ENCODE data around the gene TMEM108. TPM values are rescaled to one million over a fixed set of nuclear protein-coding genes. Genes with fewer than 3 reads are reported as not detected.

The TMEM108 gene
- polyA plus RNA-seq, 4 donors = 2.7 to 3.6 (median 3.0) TPM

GRCh38 chr3:133300102-133300501 is 261.9 kb downstream of the TMEM108 start:
- no peak for DNase-seq (ENCODE audit: low read depth in 4 of 4, low spot score in 3 of 4)

GRCh38 chr3:133301194-133301593 is 263.0 kb downstream of the TMEM108 start:
- no peak for DNase-seq (ENCODE audit: low read depth in 4 of 4, low spot score in 3 of 4)

GRCh38 chr3:133301731-133302130 is 263.5 kb downstream of the TMEM108 start:
- DNase-seq (ENCODE audit: low read depth in 4 of 4, low spot score in 3 of 4) = no peak

- DNase-seq (ENCODE audit: low read depth in 4 of 4, low spot score in 3 of 4) = no peak
Measured at GRCh38 chr3:133303430-133303829, 265.2 kb downstream of the TMEM108 start.

GRCh38 chr3:133317866-133318265 is 279.7 kb downstream of the TMEM108 start:
- no peak for DNase-seq (ENCODE audit: low read depth in 4 of 4, low spot score in 3 of 4)

GRCh38 chr3:133328373-133328772 is 290.2 kb downstream of the TMEM108 start:
- DNase-seq (ENCODE audit: low read depth in 4 of 4, low spot score in 3 of 4) = no peak

GRCh38 chr3:133329626-133330025 is 291.4 kb downstream of the TMEM108 start:
- no peak for DNase-seq (ENCODE audit: low read depth in 4 of 4, low spot score in 3 of 4)

- DNase-seq (ENCODE audit: low read depth in 4 of 4, low spot score in 3 of 4) = no peak
Measured at GRCh38 chr3:133330065-133330464, 291.9 kb downstream of the TMEM108 start.

- DNase-seq (ENCODE audit: low read depth in 4 of 4, low spot score in 3 of 4) = no peak
Measured at GRCh38 chr3:133330522-133330921, 292.3 kb downstream of the TMEM108 start.

GRCh38 chr3:133354721-133355120 is 316.5 kb downstream of the TMEM108 start:
- no peak for DNase-seq (ENCODE audit: low read depth in 4 of 4, low spot score in 3 of 4)

GRCh38 chr3:133360476-133360875 is 322.3 kb downstream of the TMEM108 start:
- DNase-seq (ENCODE audit: low read depth in 4 of 4, low spot score in 3 of 4) = no peak

- no peak for DNase-seq (ENCODE audit: low read depth in 4 of 4, low spot score in 3 of 4)
Measured at GRCh38 chr3:133361011-133361410, 322.8 kb downstream of the TMEM108 start.

GRCh38 chr3:133361435-133361834 is 323.2 kb downstream of the TMEM108 start:
- no peak for DNase-seq (ENCODE audit: low read depth in 4 of 4, low spot score in 3 of 4)

- no peak for DNase-seq (ENCODE audit: low read depth in 4 of 4, low spot score in 3 of 4)
Measured at GRCh38 chr3:133362539-133362938, 324.3 kb downstream of the TMEM108 start.

GRCh38 chr3:133364704-133365103 is 326.5 kb downstream of the TMEM108 start:
- no peak for DNase-seq (ENCODE audit: low read depth in 4 of 4, low spot score in 3 of 4)

- DNase-seq (ENCODE audit: low read depth in 4 of 4, low spot score in 3 of 4) = no peak
Measured at GRCh38 chr3:133366921-133367320, 328.7 kb downstream of the TMEM108 start.

- DNase-seq (ENCODE audit: low read depth in 4 of 4, low spot score in 3 of 4) = no peak
Measured at GRCh38 chr3:133367403-133367802, 329.2 kb downstream of the TMEM108 start.

- no peak for DNase-seq (ENCODE audit: low read depth in 4 of 4, low spot score in 3 of 4)
Measured at GRCh38 chr3:133367956-133368355, 329.8 kb downstream of the TMEM108 start.

- DNase-seq (ENCODE audit: low read depth in 4 of 4, low spot score in 3 of 4) = no peak
Measured at GRCh38 chr3:133368371-133369067, 330.3 kb downstream of the TMEM108 start.

- DNase-seq (ENCODE audit: low read depth in 4 of 4, low spot score in 3 of 4) = no peak
Measured at GRCh38 chr3:133369068-133369440, 330.9 kb downstream of the TMEM108 start.

GRCh38 chr3:133371181-133371580 is 333.0 kb downstream of the TMEM108 start:
- no peak for DNase-seq (ENCODE audit: low read depth in 4 of 4, low spot score in 3 of 4)

GRCh38 chr3:133371676-133372075 is 333.5 kb downstream of the TMEM108 start:
- no peak for DNase-seq (ENCODE audit: low read depth in 4 of 4, low spot score in 3 of 4)
